Colonic mucosa (tissue), 4 donors: ENCODE results near the gene IZUMO2. TPM values are rescaled to one million over a fixed set of nuclear protein-coding genes. Genes with fewer than 3 reads are reported as not detected.
A peak's percentile ranks its signal among the peaks of the same experiment; 100 is the strongest.

Source experiments
- DNase-seq: peaks from one replicate; pipeline ENCODE4 v3.0.0-alpha.2; 2020
- H3K27ac ChIP-seq: fragments of 200-600 bp; one replicate; pipeline ENCODE4 v1.8.0; 2021
- H3K27me3 ChIP-seq: fragments of 200-600 bp; one replicate; pipeline ENCODE4 v1.8.0; 2021
- H3K36me3 ChIP-seq: fragments of 200-600 bp; one replicate; pipeline ENCODE4 v1.8.0; 2021
- H3K4me1 ChIP-seq: fragments of 200-600 bp; one replicate; pipeline ENCODE4 v1.8.0; 2021; ENCODE audit warnings: mild to moderate bottlenecking
- H3K4me3 ChIP-seq: fragments of 200-600 bp; one replicate; pipeline ENCODE4 v1.8.0; 2021
- H3K9ac ChIP-seq, 2 donors: one replicate each; pipeline ENCODE4 v1.7.0; 2013; ENCODE audit warnings: control low read depth in 2 of 2, low read depth in 2 of 2, low read length in 2 of 2
- H3K9me3 ChIP-seq: fragments of 200-600 bp; one replicate; pipeline ENCODE4 v1.8.0; 2021
- CTCF ChIP-seq: fragments of 200-600 bp; IDR thresholded peaks from one replicate; pipeline ENCODE4 v1.8.0; 2022; ENCODE audit warnings: antibody characterized with exemption, mild to moderate bottlenecking
- intact Hi-C: fragments of 100-400 bp; cut with DNase I; formaldehyde crosslinking; loops from one replicate; pipeline ENCODE4 v1.14.1; 2022
- total RNA-seq, 2 donors: library from RNA; stranded (reverse); fragmentation: NEBNext Ultra II Directional in 1 of 2; extraction: Animal tissue kit (Norgen Biotek cat#: 25700) in 1 of 2; gene quantifications; one replicate each; pipeline ENCODE4 v1.2.1, GENCODE V29; 2021
- donor health status: healthy.
- donor health status: DM: no; HTN: no; CAD: no.
- donor health status: DM: no; HTN: no; CAD: no.

The IZUMO2 gene
- total RNA-seq, 2 donors from 2014 or later, result 0.49 TPM; not detected in 1

- no peak for TF ChIP-seq CTCF
- H3K27me3 ChIP-seq, result no peaks in the 10 kb centered on the region
- no peaks in the 10 kb centered on the region for H3K36me3 ChIP-seq
- no peak overlapping the region for H3K9ac ChIP-seq
- H3K4me1 ChIP-seq, result peaks cover 3% of the 10 kb centered on the region
- no peak overlapping the region for H3K4me3 ChIP-seq
- H3K27ac ChIP-seq, result no peak overlapping the region
- no peaks in the 10 kb centered on the region for H3K9me3 ChIP-seq
- intact Hi-C loops, result no loop called here
- no peak for DNase-seq
Observed at GRCh38 chr19:50176775-50177174, 13.7 kb upstream of the IZUMO2 start.

GRCh38 chr19:50175924-50176323 lies 12.8 kb upstream of the IZUMO2 start:
- no peak for DNase-seq
- H3K4me3 ChIP-seq, result no peak overlapping the region
- H3K36me3 ChIP-seq, result no peaks in the 10 kb centered on the region
- no peaks in the 10 kb centered on the region for H3K27me3 ChIP-seq
- intact Hi-C loops, result no loop called here
- peaks cover 3% of the 10 kb centered on the region for H3K4me1 ChIP-seq
- no peaks in the 10 kb centered on the region for H3K9me3 ChIP-seq
- H3K27ac ChIP-seq, result no peak overlapping the region
- no peak for TF ChIP-seq CTCF
- H3K9ac ChIP-seq, result no peak overlapping the region

GRCh38 chr19:50174100-50174793 lies 11.2 kb upstream of the IZUMO2 start:
- peaks cover 3% of the 10 kb centered on the region for H3K4me1 ChIP-seq
- no peaks in the 10 kb centered on the region for H3K36me3 ChIP-seq
- H3K27me3 ChIP-seq, result no peaks in the 10 kb centered on the region
- no peak for DNase-seq
- H3K9ac ChIP-seq, result no peak overlapping the region
- no peak overlapping the region for H3K27ac ChIP-seq
- no peak overlapping the region for H3K4me3 ChIP-seq
- no peak for TF ChIP-seq CTCF
- H3K9me3 ChIP-seq, result no peaks in the 10 kb centered on the region
- intact Hi-C loops, result no loop called here

GRCh38 chr19:50173127-50173526 lies 10.0 kb upstream of the IZUMO2 start:
- Histone ChIP-seq H3K9ac (peak overlapping the region in 1 of 2 donors; percentile 68), H3K4me3 (no peak overlapping the region), H3K9me3 (no peaks in the 10 kb centered on the region), H3K27me3 (no peaks in the 10 kb centered on the region), H3K36me3 (no peaks in the 10 kb centered on the region), H3K27ac (peak overlapping the region; percentile 75), H3K4me1 (peaks cover under 1% of the 10 kb centered on the region)
- peak; percentile 85 for DNase-seq
- no peak for TF ChIP-seq CTCF
- intact Hi-C loops, result no loop called here

GRCh38 chr19:50172726-50173125 lies 9.6 kb upstream of the IZUMO2 start:
- H3K4me3 ChIP-seq, result no peak overlapping the region
- no peaks in the 10 kb centered on the region for H3K4me1 ChIP-seq
- intact Hi-C loops, result no loop called here
- H3K27me3 ChIP-seq, result no peaks in the 10 kb centered on the region
- no peak for DNase-seq
- H3K9ac ChIP-seq, result peak overlapping the region in 1 of 2 donors; percentile 12
- no peaks in the 10 kb centered on the region for H3K36me3 ChIP-seq
- peak overlapping the region; percentile 52 for H3K27ac ChIP-seq
- H3K9me3 ChIP-seq, result no peaks in the 10 kb centered on the region
- no peak for TF ChIP-seq CTCF
